Measurements from ENCODE around the gene PKIG. TPM values are rescaled to one million over a fixed set of nuclear protein-coding genes. Genes with fewer than 3 reads are reported as not detected.

Gene PKIG
- total RNA-seq, 1 experiment from 2014 or later: 20.1 TPM

DNA sequence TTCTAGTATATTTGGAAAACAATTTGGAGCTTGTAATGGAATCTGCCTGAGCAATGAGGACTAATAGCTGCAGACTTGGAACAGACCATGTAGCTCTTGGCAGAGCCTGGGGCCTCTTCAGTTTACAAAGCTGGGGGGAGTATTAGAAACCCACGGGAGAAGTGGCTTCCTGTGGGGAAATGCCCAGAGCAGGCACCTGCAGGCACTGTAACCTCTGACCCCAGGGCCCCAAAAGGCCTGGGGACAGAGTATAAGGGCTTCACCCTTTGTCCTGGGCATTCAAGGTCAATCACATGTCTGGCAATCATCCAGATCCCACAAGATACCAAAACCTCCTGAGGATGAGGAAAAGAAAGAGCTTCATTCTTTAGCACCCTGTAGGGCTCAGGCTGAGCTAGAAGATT, 19.4 kb downstream of the PKIG start:
- POLR2A ChIA-PET: no interaction called here
- Histone ChIP-seq H3K9me2 (ENCODE audit: insufficient read depth) (no peaks in the 10 kb centered on the region), H3K36me3 (ENCODE audit: control insufficient read depth in 1 of 2, insufficient read depth in 2 of 2, low read length in 2 of 2) (no peaks in the 10 kb centered on the region), H3K27me3 (ENCODE audit: insufficient read depth, low read length) (no peaks in the 10 kb centered on the region), H3K4me2 (ENCODE audit: low read length) (no peak overlapping the region), H3K27ac (ENCODE audit: low read depth, low read length) (no peak overlapping the region), H3K79me2 (ENCODE audit: insufficient read depth, low read length) (no peaks in the 10 kb centered on the region), H3K9ac (ENCODE audit: low read length) (no peak overlapping the region), H3K9me3 (ENCODE audit: control insufficient read depth in 1 of 2, insufficient read depth in 1 of 2, low read depth in 1 of 2, low read length in 2 of 2) (no peaks in the 10 kb centered on the region), H4K20me1 (ENCODE audit: insufficient read depth) (no peaks in the 10 kb centered on the region), H3K4me3 (replicated peaks in 1 of 2; ENCODE audit: low read depth in 1 of 2, low read length in 2 of 2) (no peak overlapping the region), H2AFZ (ENCODE audit: low read depth, low read length, poor library complexity, severe bottlenecking) (no peak overlapping the region), H3K4me1 (ENCODE audit: control insufficient read depth in 1 of 2, insufficient read depth in 2 of 2, low read length in 2 of 2) (peaks cover 0 to 3% of the 10 kb centered on the region in 2 experiments; a peak in 1 of 4 replicates)
- CTCF ChIA-PET: no interaction called here
- BruUV-seq (replicated peaks): no TSS peak
- intact Hi-C loops (cut with micrococcal nuclease): no loop called here
- TF ChIP-seq RAD21 (IDR thresholded peaks at IDR 0.05; ENCODE audit: low read depth): no peak
- no peak for TF ChIP-seq POLR2A (IDR thresholded peaks at IDR 0.05; ENCODE audit: borderline replicate concordance, extremely low read depth, insufficient read depth, insufficient read length)
- TF ChIP-seq ZFX (IDR thresholded peaks at IDR 0.05): no peak
- TF ChIP-seq, protein P1, sequence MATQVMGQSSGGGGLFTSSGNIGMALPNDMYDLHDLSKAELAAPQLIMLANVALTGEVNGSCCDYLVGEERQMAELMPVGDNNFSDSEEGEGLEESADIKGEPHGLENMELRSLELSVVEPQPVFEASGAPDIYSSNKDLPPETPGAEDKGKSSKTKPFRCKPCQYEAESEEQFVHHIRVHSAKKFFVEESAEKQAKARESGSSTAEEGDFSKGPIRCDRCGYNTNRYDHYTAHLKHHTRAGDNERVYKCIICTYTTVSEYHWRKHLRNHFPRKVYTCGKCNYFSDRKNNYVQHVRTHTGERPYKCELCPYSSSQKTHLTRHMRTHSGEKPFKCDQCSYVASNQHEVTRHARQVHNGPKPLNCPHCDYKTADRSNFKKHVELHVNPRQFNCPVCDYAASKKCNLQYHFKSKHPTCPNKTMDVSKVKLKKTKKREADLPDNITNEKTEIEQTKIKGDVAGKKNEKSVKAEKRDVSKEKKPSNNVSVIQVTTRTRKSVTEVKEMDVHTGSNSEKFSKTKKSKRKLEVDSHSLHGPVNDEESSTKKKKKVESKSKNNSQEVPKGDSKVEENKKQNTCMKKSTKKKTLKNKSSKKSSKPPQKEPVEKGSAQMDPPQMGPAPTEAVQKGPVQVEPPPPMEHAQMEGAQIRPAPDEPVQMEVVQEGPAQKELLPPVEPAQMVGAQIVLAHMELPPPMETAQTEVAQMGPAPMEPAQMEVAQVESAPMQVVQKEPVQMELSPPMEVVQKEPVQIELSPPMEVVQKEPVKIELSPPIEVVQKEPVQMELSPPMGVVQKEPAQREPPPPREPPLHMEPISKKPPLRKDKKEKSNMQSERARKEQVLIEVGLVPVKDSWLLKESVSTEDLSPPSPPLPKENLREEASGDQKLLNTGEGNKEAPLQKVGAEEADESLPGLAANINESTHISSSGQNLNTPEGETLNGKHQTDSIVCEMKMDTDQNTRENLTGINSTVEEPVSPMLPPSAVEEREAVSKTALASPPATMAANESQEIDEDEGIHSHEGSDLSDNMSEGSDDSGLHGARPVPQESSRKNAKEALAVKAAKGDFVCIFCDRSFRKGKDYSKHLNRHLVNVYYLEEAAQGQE (IDR thresholded peaks at IDR 0.05; ENCODE audit: low read depth): no peak
- TF ChIP-seq POLR2AphosphoS5 (IDR thresholded peaks at IDR 0.05; ENCODE audit: low read depth, low read length): no peak
- no peak for TF ChIP-seq EZH2 (IDR thresholded peaks at IDR 0.05)
- no peak for TF ChIP-seq SRF (IDR thresholded peaks at IDR 0.05; ENCODE audit: low read depth)
- TF ChIP-seq, protein P2, sequence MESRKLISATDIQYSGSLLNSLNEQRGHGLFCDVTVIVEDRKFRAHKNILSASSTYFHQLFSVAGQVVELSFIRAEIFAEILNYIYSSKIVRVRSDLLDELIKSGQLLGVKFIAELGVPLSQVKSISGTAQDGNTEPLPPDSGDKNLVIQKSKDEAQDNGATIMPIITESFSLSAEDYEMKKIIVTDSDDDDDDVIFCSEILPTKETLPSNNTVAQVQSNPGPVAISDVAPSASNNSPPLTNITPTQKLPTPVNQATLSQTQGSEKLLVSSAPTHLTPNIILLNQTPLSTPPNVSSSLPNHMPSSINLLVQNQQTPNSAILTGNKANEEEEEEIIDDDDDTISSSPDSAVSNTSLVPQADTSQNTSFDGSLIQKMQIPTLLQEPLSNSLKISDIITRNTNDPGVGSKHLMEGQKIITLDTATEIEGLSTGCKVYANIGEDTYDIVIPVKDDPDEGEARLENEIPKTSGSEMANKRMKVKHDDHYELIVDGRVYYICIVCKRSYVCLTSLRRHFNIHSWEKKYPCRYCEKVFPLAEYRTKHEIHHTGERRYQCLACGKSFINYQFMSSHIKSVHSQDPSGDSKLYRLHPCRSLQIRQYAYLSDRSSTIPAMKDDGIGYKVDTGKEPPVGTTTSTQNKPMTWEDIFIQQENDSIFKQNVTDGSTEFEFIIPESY (IDR thresholded peaks at IDR 0.05; ENCODE audit: extremely low read depth, insufficient replicate concordance, low read length): no peak
- no peak for TF ChIP-seq FOSL1 (IDR thresholded peaks at IDR 0.05; ENCODE audit: low read depth)
- no peak for TF ChIP-seq SIN3A (IDR thresholded peaks at IDR 0.05; ENCODE audit: low read depth)
- no peak for TF ChIP-seq SP1 (IDR thresholded peaks at IDR 0.05; ENCODE audit: low read depth)
- no peak for TF ChIP-seq JUND (IDR thresholded peaks at IDR 0.05)
- no peak for TF ChIP-seq CBX3 (IDR thresholded peaks at IDR 0.05; ENCODE audit: low read depth)
- TF ChIP-seq EGR1 (IDR thresholded peaks at IDR 0.05; ENCODE audit: low read depth): no peak
- TF ChIP-seq, protein P3, sequence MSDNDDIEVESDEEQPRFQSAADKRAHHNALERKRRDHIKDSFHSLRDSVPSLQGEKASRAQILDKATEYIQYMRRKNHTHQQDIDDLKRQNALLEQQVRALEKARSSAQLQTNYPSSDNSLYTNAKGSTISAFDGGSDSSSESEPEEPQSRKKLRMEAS (IDR thresholded peaks at IDR 0.05): no peak
- TF ChIP-seq, protein P4, sequence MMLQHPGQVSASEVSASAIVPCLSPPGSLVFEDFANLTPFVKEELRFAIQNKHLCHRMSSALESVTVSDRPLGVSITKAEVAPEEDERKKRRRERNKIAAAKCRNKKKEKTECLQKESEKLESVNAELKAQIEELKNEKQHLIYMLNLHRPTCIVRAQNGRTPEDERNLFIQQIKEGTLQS (IDR thresholded peaks at IDR 0.05): no peak
- TF ChIP-seq, protein P5, sequence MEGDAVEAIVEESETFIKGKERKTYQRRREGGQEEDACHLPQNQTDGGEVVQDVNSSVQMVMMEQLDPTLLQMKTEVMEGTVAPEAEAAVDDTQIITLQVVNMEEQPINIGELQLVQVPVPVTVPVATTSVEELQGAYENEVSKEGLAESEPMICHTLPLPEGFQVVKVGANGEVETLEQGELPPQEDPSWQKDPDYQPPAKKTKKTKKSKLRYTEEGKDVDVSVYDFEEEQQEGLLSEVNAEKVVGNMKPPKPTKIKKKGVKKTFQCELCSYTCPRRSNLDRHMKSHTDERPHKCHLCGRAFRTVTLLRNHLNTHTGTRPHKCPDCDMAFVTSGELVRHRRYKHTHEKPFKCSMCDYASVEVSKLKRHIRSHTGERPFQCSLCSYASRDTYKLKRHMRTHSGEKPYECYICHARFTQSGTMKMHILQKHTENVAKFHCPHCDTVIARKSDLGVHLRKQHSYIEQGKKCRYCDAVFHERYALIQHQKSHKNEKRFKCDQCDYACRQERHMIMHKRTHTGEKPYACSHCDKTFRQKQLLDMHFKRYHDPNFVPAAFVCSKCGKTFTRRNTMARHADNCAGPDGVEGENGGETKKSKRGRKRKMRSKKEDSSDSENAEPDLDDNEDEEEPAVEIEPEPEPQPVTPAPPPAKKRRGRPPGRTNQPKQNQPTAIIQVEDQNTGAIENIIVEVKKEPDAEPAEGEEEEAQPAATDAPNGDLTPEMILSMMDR (IDR thresholded peaks at IDR 0.05 in 2 of 3, conservative IDR thresholded peaks at IDR 0.05 in 1 of 3; ENCODE audit: borderline replicate concordance in 1 of 3, insufficient read depth in 1 of 3, low read depth in 2 of 3, low read length in 2 of 3): no peak
- ATAC-seq (no peak), DNase-seq (ENCODE audit: low read depth, low spot score) (no peak)
- RAD21 ChIA-PET (ENCODE audit: low non-redundant PET in 1 of 2, low total read pairs in 2 of 2, uncharacterized antibody in 2 of 2, unreplicated experiment in 2 of 2): no interaction called here
